ENCODE results near the gene AGPAT4. TPM values are rescaled to one million over a fixed set of nuclear protein-coding genes. Genes with fewer than 3 reads are reported as not detected.

AGPAT4 gene
- polyA plus RNA-seq, 1 donor (not counting 4 experiments of a cell fraction or from before 2014, with no cell fraction given), result 8.4 TPM

- Histone ChIP-seq H2AFZ (ENCODE audit: control insufficient read depth, low read length) (no peak overlapping the region), H3K27me3 (ENCODE audit: control insufficient read depth, extremely low read depth, insufficient read depth, low read length) (no peaks in the 10 kb centered on the region), H3K27ac (ENCODE audit: control insufficient read depth, insufficient read depth, low read length) (no peak overlapping the region), H3K4me1 (ENCODE audit: control insufficient read depth, extremely low read depth, insufficient read depth, low read length) (no peaks in the 10 kb centered on the region), H3K79me2 (ENCODE audit: control insufficient read depth, insufficient read depth, low read length) (no peaks in the 10 kb centered on the region), H3K9me1 (ENCODE audit: control insufficient read depth, extremely low read depth, insufficient read depth, low read length) (no peaks in the 10 kb centered on the region), H3K4me3 (ENCODE audit: control insufficient read depth in 2 of 3, extremely low read depth in 1 of 3, insufficient read depth in 2 of 3, low read depth in 1 of 3, low read length in 3 of 3) (no peak overlapping the region), H3K9ac (ENCODE audit: control insufficient read depth, extremely low read depth, insufficient read depth, low read length) (no peak overlapping the region), H3K36me3 (ENCODE audit: control insufficient read depth in 2 of 2, extremely low read depth in 1 of 2, insufficient read depth in 2 of 2, low read length in 2 of 2) (peaks cover 7 to 14% of the 10 kb centered on the region in 2 experiments), H4K20me1 (ENCODE audit: control insufficient read depth, extremely low read depth, insufficient read depth, low read length) (no peaks in the 10 kb centered on the region), H3K9me3 (ENCODE audit: control insufficient read depth, low read depth, low read length) (no peaks in the 10 kb centered on the region), H3K4me2 (ENCODE audit: control insufficient read depth, extremely low read depth, insufficient read depth, low read depth, low read length) (no peak overlapping the region)
- FAIRE-seq (no peak), DNase-seq (ENCODE audit: low read depth, low spot score) (no peak)
- TF ChIP-seq EZH2 (IDR thresholded peaks at IDR 0.05; ENCODE audit: low read length), result no peak
- no peak for TF ChIP-seq CTCF (optimal IDR thresholded peaks at IDR 0.05 in 1 of 3, IDR thresholded peaks at IDR 0.05 in 1 of 3, conservative IDR thresholded peaks at IDR 0.05 in 1 of 3; ENCODE audit: extremely low read depth in 1 of 3, insufficient read depth in 2 of 3, low read length in 3 of 3)
- dilution Hi-C loops (cut with MboI; ENCODE audit: extremely low pct_ligation_motif_present, low sequenced_read_pairs), result no loop called here
Observed at GRCh38 chr6:161128230-161128629, 145.6 kb downstream of the AGPAT4 start.

GRCh38 chr6:161127071-161127740 is 146.7 kb downstream of the AGPAT4 start:
- no peaks in the 10 kb centered on the region for H3K4me1 ChIP-seq (ENCODE audit: control insufficient read depth, extremely low read depth, insufficient read depth, low read length)
- TF ChIP-seq EZH2 (IDR thresholded peaks at IDR 0.05; ENCODE audit: low read length) (no peak), CTCF (optimal IDR thresholded peaks at IDR 0.05 in 1 of 3, IDR thresholded peaks at IDR 0.05 in 1 of 3, conservative IDR thresholded peaks at IDR 0.05 in 1 of 3; ENCODE audit: extremely low read depth in 1 of 3, insufficient read depth in 2 of 3, low read length in 3 of 3) (no peak)
- no peaks in the 10 kb centered on the region for H3K9me1 ChIP-seq (ENCODE audit: control insufficient read depth, extremely low read depth, insufficient read depth, low read length)
- DNase-seq (ENCODE audit: low read depth, low spot score) (no peak), FAIRE-seq (no peak)
- no peak overlapping the region for H2AFZ ChIP-seq (ENCODE audit: control insufficient read depth, low read length)
- no peaks in the 10 kb centered on the region for H3K79me2 ChIP-seq (ENCODE audit: control insufficient read depth, insufficient read depth, low read length)
- no peak overlapping the region for H3K4me2 ChIP-seq (ENCODE audit: control insufficient read depth, extremely low read depth, insufficient read depth, low read depth, low read length)
- H3K4me3 ChIP-seq (ENCODE audit: control insufficient read depth in 2 of 3, extremely low read depth in 1 of 3, insufficient read depth in 2 of 3, low read depth in 1 of 3, low read length in 3 of 3), result no peak overlapping the region
- H3K27me3 ChIP-seq (ENCODE audit: control insufficient read depth, extremely low read depth, insufficient read depth, low read length), result no peaks in the 10 kb centered on the region
- H4K20me1 ChIP-seq (ENCODE audit: control insufficient read depth, extremely low read depth, insufficient read depth, low read length), result no peaks in the 10 kb centered on the region
- no peaks in the 10 kb centered on the region for H3K9me3 ChIP-seq (ENCODE audit: control insufficient read depth, low read depth, low read length)
- H3K27ac ChIP-seq (ENCODE audit: control insufficient read depth, insufficient read depth, low read length), result no peak overlapping the region
- H3K9ac ChIP-seq (ENCODE audit: control insufficient read depth, extremely low read depth, insufficient read depth, low read length), result no peak overlapping the region
- peaks cover 7 to 14% of the 10 kb centered on the region in 2 experiments for H3K36me3 ChIP-seq (ENCODE audit: control insufficient read depth in 2 of 2, extremely low read depth in 1 of 2, insufficient read depth in 2 of 2, low read length in 2 of 2)
- dilution Hi-C loops (cut with MboI; ENCODE audit: extremely low pct_ligation_motif_present, low sequenced_read_pairs), result no loop called here
